ENCODE measurements around the gene UHMK1.

The UHMK1 gene

GRCh38 chr1:162530307-162530987 is 32.8 kb downstream of the UHMK1 start:
- DNase-seq, result no peak

- no peak for DNase-seq
Measured at GRCh38 chr1:162530988-162531319, 33.3 kb downstream of the UHMK1 start.

- no peak for DNase-seq
Measured at GRCh38 chr1:162535501-162535900, 37.9 kb downstream of the UHMK1 start.

- no peak for DNase-seq
Measured at GRCh38 chr1:162536511-162536910, 38.9 kb downstream of the UHMK1 start.

GRCh38 chr1:162537216-162537615 is 39.6 kb downstream of the UHMK1 start:
- DNase-seq, result no peak

GRCh38 chr1:162538815-162539431 is 41.3 kb downstream of the UHMK1 start:
- no peak for DNase-seq

- DNase-seq, result no peak
Measured at GRCh38 chr1:162541619-162542141, 44.1 kb downstream of the UHMK1 start.

GRCh38 chr1:162543228-162543627 is 45.6 kb downstream of the UHMK1 start:
- DNase-seq, result no peak

GRCh38 chr1:162548170-162548569 is 50.6 kb downstream of the UHMK1 start:
- no peak for DNase-seq

- DNase-seq, result no peak
Measured at GRCh38 chr1:162549001-162549400, 51.4 kb downstream of the UHMK1 start.

GRCh38 chr1:162550925-162551324 is 53.3 kb downstream of the UHMK1 start:
- DNase-seq, result no peak

- DNase-seq, result no peak
Measured at GRCh38 chr1:162551969-162552683, 54.5 kb downstream of the UHMK1 start.

- no peak for DNase-seq
Measured at GRCh38 chr1:162552684-162553252, 55.1 kb downstream of the UHMK1 start.

GRCh38 chr1:162554258-162554657 is 56.6 kb downstream of the UHMK1 start:
- no peak for DNase-seq

GRCh38 chr1:162557536-162557935 is 59.9 kb downstream of the UHMK1 start:
- DNase-seq, result no peak

GRCh38 chr1:162560303-162561036 is 62.9 kb downstream of the UHMK1 start:
- DNase-seq, result no peak

- DNase-seq, result peak; percentile 98
Measured at GRCh38 chr1:162561037-162561615, 63.5 kb downstream of the UHMK1 start.

- no peak for DNase-seq
Measured at GRCh38 chr1:162561616-162562469, 64.2 kb downstream of the UHMK1 start, which contains the start of gene UAP1. TSS of gene UAP1 (plus strand) at chr1:162561722. CDS start at chr1:162566069, 4,347 bp downstream.

GRCh38 chr1:162562470-162562828 is 64.8 kb downstream of the UHMK1 start:
- DNase-seq, result no peak

GRCh38 chr1:162564762-162565218 is 67.2 kb downstream of the UHMK1 start:
- DNase-seq, result no peak

GRCh38 chr1:162565460-162565859 is 67.8 kb downstream of the UHMK1 start:
- DNase-seq, result no peak

Measured in central memory CD4-positive, alpha-beta T cell (primary cell).